OCI-LY3 (cell line): ENCODE measurements around the gene PPIB.

Experiments
- H2AFZ ChIP-seq: fragments of 200-600, 300-600 bp; shearing (Covaris generic); 2 replicates; pipeline ENCODE4 v1.6.0; 2014; ENCODE audit warnings: antibody characterized with exemption, low read depth, low read length
- H3K27ac ChIP-seq: fragments of 200-600, 300-600 bp; sonication (generic); 2 replicates; pipeline ENCODE4 v1.5.1; 2014; ENCODE audit warnings: mild to moderate bottlenecking, low read length, moderate library complexity, mixed read lengths
- H3K27me3 ChIP-seq: fragments of 200-600, 300-600 bp; sonication (generic); 2 replicates; pipeline ENCODE4 v1.6.1; 2014; ENCODE audit warnings: low read depth, low read length, mixed read lengths
- H3K36me3 ChIP-seq: fragments of 200-600, 300-600 bp; sonication (generic); replicated peaks from 2 replicates; pipeline ENCODE3; 2014; ENCODE audit warnings: low read depth, low read length, mixed read lengths
- H3K4me1 ChIP-seq: fragments of 300-600, 200-600 bp; sonication (generic); 2 replicates; pipeline ENCODE4 v1.6.1; 2014; ENCODE audit warnings: low read length, mixed read lengths
- H3K4me2 ChIP-seq: fragments of 200-600, 300-600 bp; sonication (generic); 2 replicates; pipeline ENCODE4 v1.6.1; 2014; ENCODE audit warnings: low read length, mixed read lengths
- H3K4me3 ChIP-seq: fragments of 300-600, 200-600 bp; sonication (generic); 2 replicates; pipeline ENCODE4 v1.5.1; 2014; ENCODE audit warnings: antibody characterized with exemption, mild to moderate bottlenecking, low read length, moderate library complexity
- H3K79me2 ChIP-seq: fragments of 300-600, 200-600 bp; shearing (Covaris generic); 2 replicates; pipeline ENCODE4 v1.6.1; 2014; ENCODE audit warnings: mild to moderate bottlenecking, low read length, mixed read lengths
- H3K9ac ChIP-seq: fragments of 300-600, 200-600 bp; shearing (Covaris generic); 2 replicates; pipeline ENCODE4 v1.6.0; 2014; ENCODE audit warnings: mild to moderate bottlenecking, low read length, moderate library complexity
- H3K9me3 ChIP-seq: fragments of 200-600, 300-600 bp; shearing (Covaris generic); 2 replicates; pipeline ENCODE4 v1.6.1; 2014; ENCODE audit warnings: low read length, mixed read lengths; ENCODE audit not compliant: insufficient read depth
- H4K20me1 ChIP-seq: fragments of 200-600, 300-600 bp; sonication (generic); 2 replicates; pipeline ENCODE4 v1.6.1; 2016; ENCODE audit warnings: low read length, mixed read lengths; ENCODE audit not compliant: insufficient read depth
- EZH2phosphoT487 ChIP-seq: fragments of 200-600 bp; shearing (Covaris generic); IDR thresholded peaks from 2 replicates; pipeline ENCODE4 v1.6.1; 2018; ENCODE audit warnings: antibody characterized with exemption, mixed run types, low read depth
- TF ChIP-seq, protein P1 (sequence below): fragments of 200-600, 300-600 bp; sonication (generic); IDR thresholded peaks from 2 replicates; pipeline ENCODE4 v1.5.1; 2014; ENCODE audit warnings: antibody characterized with exemption, low read length, low read depth

PPIB gene

DNA sequence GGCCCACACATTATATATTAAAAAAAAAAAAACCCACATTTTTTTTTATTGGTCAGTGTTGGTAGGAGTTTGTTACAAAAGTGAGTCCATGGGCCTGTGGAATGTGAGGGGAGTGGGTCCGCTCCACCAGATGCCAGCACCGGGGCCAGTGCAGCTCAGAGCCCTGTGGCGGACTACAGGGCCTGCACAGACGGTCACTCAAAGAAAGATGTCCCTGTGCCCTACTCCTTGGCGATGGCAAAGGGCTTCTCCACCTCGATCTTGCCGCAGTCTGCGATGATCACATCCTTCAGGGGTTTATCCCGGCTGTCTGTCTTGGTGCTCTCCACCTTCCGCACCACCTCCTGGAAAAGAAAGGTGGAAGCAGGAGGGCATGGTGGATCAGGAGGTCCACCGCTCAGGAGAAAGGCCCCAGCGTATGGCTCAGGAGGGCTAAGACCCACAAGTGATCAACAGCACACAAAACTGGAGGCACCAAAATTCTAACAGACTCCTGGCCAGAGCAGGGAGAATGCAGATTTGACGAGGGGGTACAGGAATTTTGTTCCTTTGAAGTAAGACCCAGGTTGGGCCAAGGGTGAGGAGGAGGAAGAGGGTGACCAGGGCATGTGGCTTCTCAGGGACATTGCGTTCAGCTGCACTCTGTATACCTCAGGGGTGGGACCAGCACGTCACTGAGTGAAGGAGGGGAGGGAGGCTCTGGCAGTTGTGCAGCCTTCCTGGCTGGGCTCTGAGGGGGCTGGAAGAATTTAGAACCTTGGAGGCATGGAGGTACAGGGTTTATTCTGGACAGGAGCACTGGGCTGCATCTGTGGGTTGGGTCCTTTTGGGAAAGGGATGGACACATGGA is 6.8 kb downstream of the PPIB start:
- TF ChIP-seq EZH2phosphoT487: no peak
- TF ChIP-seq, protein P1, sequence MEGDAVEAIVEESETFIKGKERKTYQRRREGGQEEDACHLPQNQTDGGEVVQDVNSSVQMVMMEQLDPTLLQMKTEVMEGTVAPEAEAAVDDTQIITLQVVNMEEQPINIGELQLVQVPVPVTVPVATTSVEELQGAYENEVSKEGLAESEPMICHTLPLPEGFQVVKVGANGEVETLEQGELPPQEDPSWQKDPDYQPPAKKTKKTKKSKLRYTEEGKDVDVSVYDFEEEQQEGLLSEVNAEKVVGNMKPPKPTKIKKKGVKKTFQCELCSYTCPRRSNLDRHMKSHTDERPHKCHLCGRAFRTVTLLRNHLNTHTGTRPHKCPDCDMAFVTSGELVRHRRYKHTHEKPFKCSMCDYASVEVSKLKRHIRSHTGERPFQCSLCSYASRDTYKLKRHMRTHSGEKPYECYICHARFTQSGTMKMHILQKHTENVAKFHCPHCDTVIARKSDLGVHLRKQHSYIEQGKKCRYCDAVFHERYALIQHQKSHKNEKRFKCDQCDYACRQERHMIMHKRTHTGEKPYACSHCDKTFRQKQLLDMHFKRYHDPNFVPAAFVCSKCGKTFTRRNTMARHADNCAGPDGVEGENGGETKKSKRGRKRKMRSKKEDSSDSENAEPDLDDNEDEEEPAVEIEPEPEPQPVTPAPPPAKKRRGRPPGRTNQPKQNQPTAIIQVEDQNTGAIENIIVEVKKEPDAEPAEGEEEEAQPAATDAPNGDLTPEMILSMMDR: no peak
- H3K4me1 ChIP-seq: peaks cover 18% of the 10 kb centered on the region
- no peaks in the 10 kb centered on the region for H3K9me3 ChIP-seq
- no peak overlapping the region for H3K27ac ChIP-seq
- no peaks in the 10 kb centered on the region for H3K27me3 ChIP-seq
- no peak overlapping the region for H3K9ac ChIP-seq
- no peak overlapping the region for H3K4me2 ChIP-seq
- peaks cover 25% of the 10 kb centered on the region for H3K79me2 ChIP-seq
- H2AFZ ChIP-seq: no peak overlapping the region
- H3K36me3 ChIP-seq: peaks cover 55% of the 10 kb centered on the region
- no peak overlapping the region for H3K4me3 ChIP-seq
- peaks cover 35% of the 10 kb centered on the region for H4K20me1 ChIP-seq

DNA sequence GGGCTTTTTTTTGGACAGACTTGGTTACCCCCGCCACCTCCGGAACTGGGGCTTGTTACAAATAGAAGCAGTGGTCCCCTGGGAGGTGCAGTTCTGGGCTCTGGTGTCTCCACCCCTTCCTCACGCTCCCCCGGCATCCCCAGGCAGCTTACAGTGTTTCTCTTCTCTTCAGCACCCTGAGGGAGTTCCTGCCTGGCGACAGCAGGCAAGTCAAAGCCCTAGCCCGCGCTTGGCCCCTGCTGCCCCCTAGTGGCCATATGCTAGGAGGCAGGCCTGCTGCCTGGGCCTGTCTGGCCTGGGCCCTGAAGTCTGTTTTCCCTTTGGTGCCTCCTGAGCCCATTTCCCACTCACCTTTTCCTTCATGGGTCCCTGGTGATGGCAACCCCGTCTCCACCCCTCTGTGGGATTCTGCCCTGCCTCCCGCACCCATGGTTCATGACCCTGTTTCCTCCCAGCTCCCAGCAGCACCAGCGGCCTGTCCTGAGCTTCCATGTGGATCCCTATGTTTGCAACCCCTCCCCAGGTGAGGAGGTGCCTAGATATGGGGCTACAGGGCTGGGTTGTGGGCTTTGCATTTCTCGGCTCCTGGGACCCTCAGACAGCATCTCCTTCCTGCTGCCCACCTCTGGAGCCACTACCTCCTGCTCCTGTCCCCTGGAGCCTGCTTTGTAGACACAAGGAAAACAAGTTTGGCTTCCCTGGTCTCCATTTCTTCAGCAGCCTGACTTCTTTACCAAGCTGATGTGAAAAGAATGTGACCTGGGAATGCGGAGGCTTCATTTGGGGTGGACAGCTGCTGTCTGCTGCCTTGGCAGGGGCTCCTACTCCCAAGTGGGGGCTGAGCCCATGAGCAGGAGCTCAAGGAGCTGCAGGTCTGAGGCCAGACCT is 9.1 kb downstream of the PPIB start:
- peaks cover 35% of the 10 kb centered on the region for H3K4me1 ChIP-seq
- peaks cover 39% of the 10 kb centered on the region for H3K36me3 ChIP-seq
- H2AFZ ChIP-seq: no peak overlapping the region
- H3K9me3 ChIP-seq: no peaks in the 10 kb centered on the region
- peak overlapping the region; percentile 89 for H3K4me2 ChIP-seq
- peak overlapping the region; percentile 45 for H3K27ac ChIP-seq
- peaks cover 31% of the 10 kb centered on the region for H4K20me1 ChIP-seq
- H3K9ac ChIP-seq: peak overlapping the region; percentile 71; the same call in 1 of the 2 replicates
- H3K27me3 ChIP-seq: no peaks in the 10 kb centered on the region
- H3K4me3 ChIP-seq: peak overlapping the region; percentile 85
- H3K79me2 ChIP-seq: peaks cover 8% of the 10 kb centered on the region
- no peak for TF ChIP-seq EZH2phosphoT487
- TF ChIP-seq, protein P1: peak; percentile 92

DNA sequence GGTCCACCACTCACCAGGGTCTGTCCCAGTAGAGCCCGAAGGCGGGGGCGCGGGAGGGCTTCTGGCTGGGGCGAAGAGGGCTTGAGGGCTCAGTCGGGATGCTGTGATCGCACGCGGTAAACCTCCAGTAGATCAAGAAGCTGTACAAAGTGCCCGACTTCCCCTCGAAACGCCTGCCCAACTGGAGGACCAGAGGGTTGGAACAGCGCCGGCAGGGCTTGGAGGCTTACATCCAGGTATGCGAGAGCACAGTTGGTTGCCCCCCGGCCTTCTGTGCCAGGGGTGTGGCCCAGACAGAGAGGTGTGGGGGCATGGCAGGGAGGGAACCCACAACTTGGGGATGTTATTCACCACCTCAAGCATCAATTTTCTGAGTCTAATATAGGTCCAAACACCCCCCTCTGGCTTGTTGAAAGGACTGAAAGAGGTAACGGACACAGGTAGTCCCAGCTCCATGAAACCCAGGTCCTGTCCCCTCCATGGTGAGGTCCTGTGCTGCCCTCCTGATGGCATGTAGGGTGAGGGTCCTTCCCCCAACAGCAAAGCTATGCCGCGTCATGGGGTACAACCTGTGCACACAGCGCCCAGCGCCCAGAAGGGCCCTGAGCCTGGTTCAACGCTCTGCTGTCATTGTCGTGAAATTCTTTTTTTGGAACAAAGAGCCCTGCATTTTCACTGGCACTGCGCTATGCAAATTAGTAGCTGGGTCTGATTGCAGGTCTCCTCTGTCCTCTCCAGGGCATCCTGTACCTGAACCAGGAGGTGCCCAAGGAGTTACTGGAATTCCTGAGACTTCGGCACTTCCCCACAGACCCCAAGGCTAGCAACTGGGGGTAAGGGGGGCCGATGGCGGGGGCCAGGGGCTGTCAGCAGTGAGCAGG is 10.1 kb downstream of the PPIB start:
- peak overlapping the region; percentile 85 for H3K4me3 ChIP-seq
- H3K9ac ChIP-seq: peak overlapping the region; percentile 71
- H3K27ac ChIP-seq: peak overlapping the region; percentile 45
- TF ChIP-seq EZH2phosphoT487: no peak
- TF ChIP-seq, protein P1: no peak
- peaks cover 23% of the 10 kb centered on the region for H4K20me1 ChIP-seq
- H3K9me3 ChIP-seq: no peaks in the 10 kb centered on the region
- no peaks in the 10 kb centered on the region for H3K27me3 ChIP-seq
- peaks cover 35% of the 10 kb centered on the region for H3K4me1 ChIP-seq
- H3K36me3 ChIP-seq: peaks cover 30% of the 10 kb centered on the region
- peak overlapping the region; percentile 89 for H3K4me2 ChIP-seq
- no peaks in the 10 kb centered on the region; the same call in 1 of the 2 replicates for H3K79me2 ChIP-seq
- no peak overlapping the region for H2AFZ ChIP-seq
